GM12878 (cell line): ENCODE data around the gene OSBP. TPM values are rescaled to one million over a fixed set of nuclear protein-coding genes. Genes with fewer than 3 reads are reported as not detected.

Experiments
- ATAC-seq: fragments of 200-7000 bp; cut with Tn5 transposase; 3 replicates; pipeline ENCODE4 v1.9.1; 2020; ENCODE audit warnings: mild to moderate bottlenecking, moderate library complexity
- BruUV-seq: library from RNA; stranded (reverse); fragments of 400-500 nt; replicated peaks from 2 replicates; lab custom pipeline; 2021; lab: Mats Ljungman, UMichigan
- CTCF ChIA-PET: fragments of 300-600 bp; sonication (Branson Sonifier 250); formaldehyde crosslinking; extraction: SDS; loops from one replicate; lab custom pipeline; 2021; ENCODE audit warnings: inconsistent platforms; lab: Yijun Ruan, JAX
- POLR2A ChIA-PET: fragments of 350-600 bp; formaldehyde crosslinking; extraction: SDS; loops from one replicate; lab custom pipeline; 2021; ENCODE audit warnings: inconsistent platforms; lab: Charles Lee
- RAD21 ChIA-PET: fragments of 300-600 bp; sonication (Branson Sonifier 250); formaldehyde crosslinking; loops from one replicate; lab custom pipeline; 2023; ENCODE audit warnings: antibody characterized with exemption; ENCODE audit not compliant: unreplicated experiment; lab: Charles Lee
- SMC1A ChIA-PET: fragments of 300-600 bp; sonication (Branson Sonifier 250); formaldehyde crosslinking; loops from one replicate; lab custom pipeline; 2023; ENCODE audit not compliant: unreplicated experiment, uncharacterized antibody; lab: Charles Lee
- DNase-seq: peaks from one replicate; pipeline ENCODE4 v3.0.0-alpha.2; 2011; ENCODE audit warnings: low read depth, low spot score
- FAIRE-seq: peaks from 3 replicates; lab custom pipeline; 2011; peaks lifted over from hg19 to GRCh38; lab: Jason Lieb, UNC
- H2AFZ ChIP-seq: 2 replicates; pipeline ENCODE4 v1.6.0; 2011; ENCODE audit warnings: low read depth, low read length, control low read depth; ENCODE audit not compliant: control insufficient read depth
- H3K27ac ChIP-seq: 2 replicates; pipeline ENCODE4 v1.5.1; 2011; ENCODE audit warnings: control low read depth; ENCODE audit not compliant: control insufficient read depth, insufficient read depth
- H3K27me3 ChIP-seq, 2 experiments: replicated peaks in 1 of 2; 2 replicates each; pipeline versions ENCODE4 v1.6.0 to v1.6.1; 2011; ENCODE audit warnings: low read length in 1 of 2; ENCODE audit not compliant: control insufficient read depth in 2 of 2, insufficient read depth in 2 of 2
- H3K36me3 ChIP-seq, 2 experiments: 2 replicates each; pipeline ENCODE4 v1.5.1; 2011; ENCODE audit warnings: low read length in 1 of 2; ENCODE audit not compliant: control insufficient read depth in 2 of 2, insufficient read depth in 2 of 2
- H3K4me1 ChIP-seq: 2 replicates; pipeline ENCODE4 v1.6.1; 2011; ENCODE audit warnings: mild to moderate bottlenecking, low read length, moderate library complexity, mixed read lengths; ENCODE audit not compliant: control insufficient read depth, insufficient read depth
- H3K4me2 ChIP-seq: 2 replicates; pipeline ENCODE4 v1.6.0; 2011; ENCODE audit warnings: control low read depth; ENCODE audit not compliant: control insufficient read depth, insufficient read depth
- H3K4me3 ChIP-seq: fragments of 200-600 bp; sonication (generic); 2 replicates; pipeline ENCODE4 v1.5.1; 2016
- H3K79me2 ChIP-seq: 2 replicates; pipeline ENCODE4 v1.6.0; 2011; ENCODE audit warnings: low read length; ENCODE audit not compliant: control insufficient read depth, insufficient read depth
- H3K9ac ChIP-seq: 2 replicates; pipeline ENCODE4 v1.8.0; 2011; ENCODE audit warnings: low read length, control low read depth, mixed read lengths; ENCODE audit not compliant: control insufficient read depth, insufficient read depth
- H3K9me3 ChIP-seq: replicated peaks from 3 replicates; pipeline ENCODE4 v1.5.1; 2011; ENCODE audit warnings: mild to moderate bottlenecking, low read length; ENCODE audit not compliant: control insufficient read depth, insufficient read depth
- H4K20me1 ChIP-seq: 2 replicates; pipeline ENCODE4 v1.6.0; 2011; ENCODE audit not compliant: control insufficient read depth, insufficient read depth
- ASH2L ChIP-seq: fragments of 300-600, 200-600 bp; sonication (generic); IDR thresholded peaks from 2 replicates; pipeline ENCODE4 v1.6.1; 2017; ENCODE audit warnings: low read depth, mild to moderate bottlenecking, borderline replicate concordance
- CHD1 ChIP-seq: IDR thresholded peaks from 2 replicates; pipeline ENCODE4 v1.6.1; 2012; ENCODE audit warnings: low read depth, low read length, improper control_type of control experiment
- CHD4 ChIP-seq: fragments of 200-600 bp; sonication (generic); IDR thresholded peaks from 2 replicates; pipeline ENCODE4 v1.6.1; 2016; ENCODE audit warnings: mild to moderate bottlenecking
- EED ChIP-seq: sonication (generic); IDR thresholded peaks from 2 replicates; pipeline ENCODE4 v1.6.1; 2016; ENCODE audit warnings: antibody characterized with exemption, low read depth
- EP300 ChIP-seq, 2 experiments: fragments of 150-350 bp in 1 of 2; IDR thresholded peaks; 2 replicates each; pipeline ENCODE4 v1.6.1; 2011 to 2012; ENCODE audit warnings: low read depth in 2 of 2, low read length in 2 of 2, borderline replicate concordance in 1 of 2, improper control_type of control experiment in 1 of 2, inconsistent platforms in 1 of 2; ENCODE audit not compliant: control insufficient read depth in 1 of 2
- ESRRA ChIP-seq: IDR thresholded peaks from 2 replicates; pipeline ENCODE4 v1.6.1; 2012; ENCODE audit warnings: mild to moderate bottlenecking, low read length, improper control_type of control experiment
- EZH2 ChIP-seq: IDR thresholded peaks from 2 replicates; pipeline ENCODE4 v1.6.1; 2012; ENCODE audit warnings: low read depth, mild to moderate bottlenecking, control low read depth, inconsistent platforms, low read length, borderline replicate concordance; ENCODE audit not compliant: control insufficient read depth
- IKZF2 ChIP-seq, 2 experiments: fragments of 450-650 bp; IDR thresholded peaks; 2 replicates each; pipeline ENCODE4 v1.6.1; 2017; ENCODE audit warnings: mild to moderate bottlenecking in 2 of 2, moderate library complexity in 2 of 2
- IRF4 ChIP-seq: IDR thresholded peaks from 2 replicates; pipeline ENCODE4 v1.6.1; 2011; ENCODE audit warnings: low read depth, low read length
- JUND ChIP-seq: IDR thresholded peaks from 2 replicates; pipeline ENCODE4 v1.6.1; 2012; ENCODE audit warnings: low read depth, mild to moderate bottlenecking, low read length, improper control_type of control experiment, moderate library complexity
- LARP7 ChIP-seq: fragments of 450-650 bp; IDR thresholded peaks from 2 replicates; pipeline ENCODE4 v1.6.1; 2017; ENCODE audit warnings: mild to moderate bottlenecking
- NFXL1 ChIP-seq: fragments of 450-650 bp; IDR thresholded peaks from 2 replicates; pipeline ENCODE4 v1.6.1; 2017; ENCODE audit warnings: antibody characterized with exemption, mild to moderate bottlenecking, borderline replicate concordance
- NRF1 ChIP-seq: conservative IDR thresholded peaks from 2 replicates; pipeline ENCODE4 v1.6.1; 2011; ENCODE audit warnings: mild to moderate bottlenecking, low read depth, low read length, improper control_type of control experiment
- RAD51 ChIP-seq: fragments of 450-650 bp; IDR thresholded peaks from 2 replicates; pipeline ENCODE4 v1.6.1; 2016; ENCODE audit warnings: moderate library complexity, mild to moderate bottlenecking, inconsistent platforms
- RFX5 ChIP-seq: IDR thresholded peaks from 2 replicates; pipeline ENCODE4 v1.6.1; 2011; ENCODE audit warnings: low read depth, low read length, improper control_type of control experiment
- SIN3A ChIP-seq: IDR thresholded peaks from 2 replicates; pipeline ENCODE4 v1.6.1; 2012; ENCODE audit warnings: low read depth, low read length, improper control_type of control experiment
- SP1 ChIP-seq: IDR thresholded peaks from one replicate; pipeline ENCODE4 v1.6.1; 2011; ENCODE audit warnings: low read depth, low read length
- SPI1 ChIP-seq: IDR thresholded peaks from 2 replicates; pipeline ENCODE4 v1.6.1; 2011; ENCODE audit warnings: low read depth, mild to moderate bottlenecking, low read length, moderate library complexity, borderline replicate concordance; ENCODE audit not compliant: insufficient read depth
- TAF1 ChIP-seq: IDR thresholded peaks from 2 replicates; pipeline ENCODE4 v1.6.1; 2011; ENCODE audit warnings: mild to moderate bottlenecking, low read depth, low read length, borderline replicate concordance
- ZNF207 ChIP-seq: fragments of 450-650 bp; IDR thresholded peaks from 2 replicates; pipeline ENCODE4 v1.6.1; 2014; ENCODE audit warnings: antibody characterized with exemption, mild to moderate bottlenecking, borderline replicate concordance
- WGBS: methylation state at CpG from one replicate; pipeline ENCODE4 v1.1.6; 2016; ENCODE audit warnings: low lambda C conversion rate; ENCODE audit not compliant: insufficient replicate concordance, insufficient coverage; ENCODE audit errors: missing lambda C conversion rate; 5-methylcytosine and 5-hydroxymethylcytosine counted together
- in situ Hi-C: fragments of 300-500 bp; cut with MboI; formaldehyde crosslinking; loops from 9 replicates; pipeline ENCODE4 v1.14.3; 2018; ENCODE audit warnings: mixed read lengths
- intact Hi-C: fragments of 100-400 bp; cut with micrococcal nuclease; formaldehyde crosslinking; loops from one replicate; pipeline ENCODE4 v1.14.2; 2022; ENCODE audit not compliant: unreplicated experiment
- polyA plus RNA-seq, 11 experiments: library from polyadenylated mRNA; depleted of rRNA in 4 of 11; unstranded in 6 of 11; stranded (reverse) in 5 of 11; fragments of >200 nt; fragmentation: Nextera tagmentation in 4 of 11; fragmentation: Illumina TruSeq in 1 of 11; extraction: Ambion mirVana in 4 of 11; extraction: Trizol in 1 of 11; gene quantifications; 1 replicate in 1 of 11; 2 replicates in 10 of 11; pipeline versions ENCODE4 v1.2.1 to v1.2.3, GENCODE V29; 2011 to 2016; ENCODE audit warnings: inconsistent platforms in 2 of 11, missing spikeins in 2 of 11, low read depth in 1 of 11
- total RNA-seq, 4 experiments: library from RNA; depleted of rRNA in 3 of 4; stranded (reverse); fragments of >200 nt in 3 of 4; fragmentation: Illumina TruSeq in 1 of 4; extraction: Trizol in 1 of 4; gene quantifications; 2 replicates each; pipeline versions ENCODE4 v1.2.1 to v1.2.3, GENCODE V29; 2013 to 2021
- TF ChIP-seq, protein P1 (sequence below): fragments of 450-650 bp; formaldehyde crosslinking; IDR thresholded peaks from 2 replicates; pipeline ENCODE4 v1.4.0; 2022; ENCODE audit warnings: mild to moderate bottlenecking, moderate library complexity

OSBP gene
- total and polyA plus RNA-seq, 10 of the 15 experiments (the other 5 are each of a cell fraction or from before 2014, with no cell fraction given): 5.9 to 41.2 (median 21.7) TPM

DNA sequence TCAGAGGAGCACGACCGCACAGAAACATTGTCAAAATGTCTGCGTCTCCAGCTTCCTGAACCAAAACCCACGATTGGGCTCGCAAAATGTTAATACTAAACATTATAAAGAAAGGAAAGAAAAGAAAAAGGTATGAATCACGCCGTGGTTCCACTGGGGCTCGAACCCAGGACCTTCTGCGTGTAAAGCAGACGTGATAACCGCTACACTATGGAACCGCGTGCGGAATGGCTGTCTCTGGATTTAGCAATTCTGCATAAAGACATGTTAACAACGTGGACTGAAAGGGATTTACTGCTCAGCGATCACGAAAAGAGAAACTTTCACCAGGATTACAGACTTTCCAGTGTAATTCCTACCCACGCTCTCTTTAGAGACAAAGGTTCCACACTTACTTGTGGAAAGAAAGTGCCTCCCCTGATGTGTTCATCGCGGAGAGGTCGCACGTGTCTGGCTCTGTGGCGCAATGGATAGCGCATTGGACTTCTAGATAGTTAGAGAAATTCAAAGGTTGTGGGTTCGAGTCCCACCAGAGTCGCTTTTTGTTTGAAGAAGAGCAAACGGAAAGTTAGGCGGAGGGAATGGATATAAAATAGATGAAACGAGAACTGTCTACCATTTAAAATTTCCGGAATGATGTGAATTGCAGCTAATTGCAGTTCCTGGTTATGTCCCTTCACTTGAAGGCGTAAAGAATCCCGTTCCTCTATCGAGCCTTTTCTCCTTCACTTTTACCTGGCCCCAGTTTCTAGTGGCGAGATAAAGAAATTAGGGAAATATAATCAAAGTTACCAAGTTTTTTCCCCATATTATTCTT is 64.5 kb downstream of the OSBP start:
- Histone ChIP-seq H3K4me1 (no peaks in the 10 kb centered on the region), H3K9ac (peak overlapping the region; percentile 72), H3K79me2 (no peaks in the 10 kb centered on the region), H3K36me3 (no peaks in the 10 kb centered on the region), H3K4me2 (peak overlapping the region; percentile 46), H3K27me3 (no peaks in the 10 kb centered on the region), H4K20me1 (no peaks in the 10 kb centered on the region), H3K9me3 (no peaks in the 10 kb centered on the region), H2AFZ (peak overlapping the region; percentile 70), H3K4me3 (peak overlapping the region; percentile 74), H3K27ac (peak overlapping the region; percentile 83)
- in situ Hi-C loops: loop anchor here (5.0 to 10.0 kb wide), 5 partner anchors 116 to 976 kb away; partner anchors contain the start of genes DTX4, LPXN, MPEG1 and MS4A6A
- POLR2A ChIA-PET: interaction anchor here (2.0 to 2.3 kb wide), 2 partner anchors 8 to 10 kb away, joined by 6 to 7 read pairs; no protein-coding TSS in a partner anchor
- under 1% methylated on average over 34 of the region's 34 CpGs for WGBS
- peak; percentile 86 for DNase-seq
- no TSS peak for BruUV-seq
- intact Hi-C loops: loop anchor here (1.0 to 10.0 kb wide), 7 partner anchors 9 to 976 kb away; partner anchors contain the start of genes LPXN, OSBP, PATL1 and ZFP91
- RAD21 ChIA-PET: interaction anchor here (0.6 to 2.0 kb wide), 2 partner anchors 14 to 65 kb away, joined by 3 to 7 read pairs; partner anchors contain the start of gene OSBP
- SMC1A ChIA-PET: interaction anchor here (1.0 to 2.4 kb wide), 4 partner anchors 7 to 118 kb away, joined by 3 to 14 read pairs (median 5); partner anchors contain the start of gene PATL1
- peak; percentile 59 for ATAC-seq
- CTCF ChIA-PET: interaction anchor here (1.5 to 2.8 kb wide), 3 partner anchors 9 to 15 kb away, joined by 5 to 10 read pairs (median 5); no protein-coding TSS in a partner anchor
- FAIRE-seq: peak; percentile 38
- TF ChIP-seq CHD1 (peak; percentile 32; the same call in 1 of the 2 replicates), IRF4 (peak; percentile 41; the same call in 1 of the 2 replicates), TAF1 (no peak), ESRRA (no peak), CHD4 (0 out of 2 replicates have a peak, but pooled peaks have one; percentile 19), EED (0 out of 2 replicates have a peak, but pooled peaks have one; percentile 13), SPI1 (no peak), RFX5 (no peak), IKZF2 (IDR thresholded peaks at IDR 0.05) (peak; percentile 82 to 87), SIN3A (0 out of 2 replicates have a peak, but pooled peaks have one; percentile 75), ASH2L (no peak), NRF1 (no peak), SP1 (no peak), ZNF207 (no peak), RAD51 (peak; percentile 56; the same call in 1 of the 2 replicates), LARP7 (no peak; the same call in 1 of the 2 replicates), JUND (no peak), EZH2 (no peak), EP300 (IDR thresholded peaks at IDR 0.05; ENCODE audit: borderline replicate concordance in 1 of 2, control insufficient read depth in 1 of 2, low read depth in 2 of 2, low read length in 2 of 2) (peak in 1 of 2 experiments; percentile 22; a peak in 1 of 4 replicates), NFXL1 (no peak)
- TF ChIP-seq, protein P1, sequence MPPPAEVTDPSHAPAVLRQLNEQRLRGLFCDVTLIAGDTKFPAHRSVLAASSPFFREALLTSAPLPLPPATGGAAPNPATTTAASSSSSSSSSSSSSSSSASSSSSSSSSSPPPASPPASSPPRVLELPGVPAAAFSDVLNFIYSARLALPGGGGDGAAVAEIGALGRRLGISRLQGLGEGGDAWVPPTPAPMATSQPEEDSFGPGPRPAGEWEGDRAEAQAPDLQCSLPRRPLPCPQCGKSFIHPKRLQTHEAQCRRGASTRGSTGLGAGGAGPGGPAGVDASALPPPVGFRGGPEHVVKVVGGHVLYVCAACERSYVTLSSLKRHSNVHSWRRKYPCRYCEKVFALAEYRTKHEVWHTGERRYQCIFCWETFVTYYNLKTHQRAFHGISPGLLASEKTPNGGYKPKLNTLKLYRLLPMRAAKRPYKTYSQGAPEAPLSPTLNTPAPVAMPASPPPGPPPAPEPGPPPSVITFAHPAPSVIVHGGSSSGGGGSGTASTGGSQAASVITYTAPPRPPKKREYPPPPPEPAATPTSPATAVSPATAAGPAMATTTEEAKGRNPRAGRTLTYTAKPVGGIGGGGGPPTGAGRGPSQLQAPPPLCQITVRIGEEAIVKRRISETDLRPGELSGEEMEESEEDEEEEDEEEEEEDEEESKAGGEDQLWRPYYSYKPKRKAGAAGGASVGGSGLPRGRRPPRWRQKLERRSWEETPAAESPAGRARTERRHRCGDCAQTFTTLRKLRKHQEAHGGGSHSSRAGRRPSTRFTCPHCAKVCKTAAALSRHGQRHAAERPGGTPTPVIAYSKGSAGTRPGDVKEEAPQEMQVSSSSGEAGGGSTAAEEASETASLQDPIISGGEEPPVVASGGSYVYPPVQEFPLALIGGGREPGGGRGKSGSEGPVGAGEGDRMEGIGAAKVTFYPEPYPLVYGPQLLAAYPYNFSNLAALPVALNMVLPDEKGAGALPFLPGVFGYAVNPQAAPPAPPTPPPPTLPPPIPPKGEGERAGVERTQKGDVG (CRISPR knock-in tag): no peak
